HCT116 (cell line): ENCODE measurements around the gene ATRIP. TPM values are rescaled to one million over a fixed set of nuclear protein-coding genes. Genes with fewer than 3 reads are reported as not detected.

Source experiments
- total RNA-seq: library from RNA; stranded (reverse); gene quantifications from one replicate; pipeline ENCODE4 v1.2.1, GENCODE V29; 2021; ENCODE audit not compliant: unreplicated experiment

The ATRIP gene
- total RNA-seq, 1 experiment from 2014 or later: 15.6 TPM

Other genes with a start within 250 kb of the ATRIP start
- gene CAMP, start 223.2 kb upstream of the ATRIP start, total RNA-seq: not detected
- 15.7 TPM for gene ZNF589, start 205.6 kb upstream of the ATRIP start, total RNA-seq
- gene NME6, start 145.4 kb upstream of the ATRIP start, total RNA-seq: 21.2 TPM
- gene SPINK8, start 113.1 kb upstream of the ATRIP start, total RNA-seq: not detected
- gene FBXW12, start 74.5 kb upstream of the ATRIP start, total RNA-seq: not detected
- gene PLXNB1, start 16.7 kb upstream of the ATRIP start, total RNA-seq: 35.6 TPM
- gene CCDC51, start 6.6 kb upstream of the ATRIP start, total RNA-seq: 29.3 TPM
- 334 TPM for gene TMA7, start 6.5 kb upstream of the ATRIP start, total RNA-seq
- gene SHISA5, start 57.4 kb downstream of the ATRIP start, total RNA-seq: 104 TPM
- gene PFKFB4, start 110.1 kb downstream of the ATRIP start, total RNA-seq: 20.3 TPM
- 1.5 TPM for gene UCN2, start 117.0 kb downstream of the ATRIP start, total RNA-seq
- gene COL7A1, start 148.6 kb downstream of the ATRIP start, total RNA-seq: 11.4 TPM
- 318 TPM for gene UQCRC1, start 162.9 kb downstream of the ATRIP start, total RNA-seq
- 0.49 TPM for gene TMEM89, start 175.0 kb downstream of the ATRIP start, total RNA-seq
- 55.1 TPM for gene SLC26A6, start 188.7 kb downstream of the ATRIP start, total RNA-seq
- gene CELSR3, start 216.1 kb downstream of the ATRIP start, total RNA-seq: 7.8 TPM
- gene NCKIPSD, start 239.2 kb downstream of the ATRIP start, total RNA-seq: 36.9 TPM